ENCODE data around the gene WDR5. TPM values are rescaled to one million over a fixed set of nuclear protein-coding genes. Genes with fewer than 3 reads are reported as not detected.

The WDR5 gene
- total and polyA plus RNA-seq, 2 experiments from 2014 or later, result 37.0 to 56.6 TPM

DNA sequence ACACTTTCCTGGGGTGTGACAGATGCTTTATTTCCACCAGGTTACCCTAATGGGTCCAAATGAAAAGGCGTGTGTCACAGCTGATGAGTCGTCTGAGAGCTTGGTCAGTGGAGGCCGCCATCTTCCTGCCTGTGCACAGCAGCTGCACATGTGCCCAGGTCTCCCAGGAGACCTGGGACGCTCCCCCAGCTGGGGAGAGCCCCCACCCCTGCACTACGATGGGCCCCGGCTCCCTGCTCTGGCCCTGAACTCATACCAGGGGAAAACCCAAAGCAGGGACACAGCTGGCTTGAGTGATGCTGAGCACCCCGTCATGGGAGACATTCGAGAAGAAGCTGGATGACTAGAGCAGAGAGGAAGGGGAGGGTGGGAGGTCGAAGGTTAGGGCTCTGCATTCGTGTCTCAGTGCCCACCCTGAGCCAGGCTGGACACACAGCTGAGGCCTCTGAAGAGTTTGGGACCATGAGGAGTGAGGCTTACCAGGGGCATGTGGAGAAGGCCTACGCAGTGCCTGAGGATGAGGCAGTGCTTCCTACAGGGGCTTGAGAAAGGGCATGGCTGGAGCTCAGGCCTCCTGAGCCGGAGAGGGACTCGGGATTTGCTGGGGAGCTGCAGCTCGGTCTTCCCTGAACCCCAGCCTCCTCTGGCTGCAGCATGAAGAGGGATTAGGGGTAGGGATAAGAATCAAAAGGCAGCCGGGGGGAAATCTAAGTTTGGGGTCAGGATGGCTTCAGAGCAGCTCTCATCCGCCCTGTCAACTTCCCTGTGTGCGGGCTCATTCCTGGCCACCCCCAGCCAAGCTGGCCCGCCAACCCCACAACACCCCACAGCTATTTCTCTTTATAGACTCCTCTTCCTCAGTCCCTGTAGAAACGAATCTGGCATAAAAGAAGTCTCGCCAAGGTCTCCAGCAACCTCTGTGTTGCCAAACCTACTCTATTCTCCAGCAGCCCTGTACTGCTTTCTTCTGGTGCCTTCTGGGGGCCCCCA is 70.7 kb downstream of the WDR5 start (continued):
- TF ChIP-seq, protein P1, sequence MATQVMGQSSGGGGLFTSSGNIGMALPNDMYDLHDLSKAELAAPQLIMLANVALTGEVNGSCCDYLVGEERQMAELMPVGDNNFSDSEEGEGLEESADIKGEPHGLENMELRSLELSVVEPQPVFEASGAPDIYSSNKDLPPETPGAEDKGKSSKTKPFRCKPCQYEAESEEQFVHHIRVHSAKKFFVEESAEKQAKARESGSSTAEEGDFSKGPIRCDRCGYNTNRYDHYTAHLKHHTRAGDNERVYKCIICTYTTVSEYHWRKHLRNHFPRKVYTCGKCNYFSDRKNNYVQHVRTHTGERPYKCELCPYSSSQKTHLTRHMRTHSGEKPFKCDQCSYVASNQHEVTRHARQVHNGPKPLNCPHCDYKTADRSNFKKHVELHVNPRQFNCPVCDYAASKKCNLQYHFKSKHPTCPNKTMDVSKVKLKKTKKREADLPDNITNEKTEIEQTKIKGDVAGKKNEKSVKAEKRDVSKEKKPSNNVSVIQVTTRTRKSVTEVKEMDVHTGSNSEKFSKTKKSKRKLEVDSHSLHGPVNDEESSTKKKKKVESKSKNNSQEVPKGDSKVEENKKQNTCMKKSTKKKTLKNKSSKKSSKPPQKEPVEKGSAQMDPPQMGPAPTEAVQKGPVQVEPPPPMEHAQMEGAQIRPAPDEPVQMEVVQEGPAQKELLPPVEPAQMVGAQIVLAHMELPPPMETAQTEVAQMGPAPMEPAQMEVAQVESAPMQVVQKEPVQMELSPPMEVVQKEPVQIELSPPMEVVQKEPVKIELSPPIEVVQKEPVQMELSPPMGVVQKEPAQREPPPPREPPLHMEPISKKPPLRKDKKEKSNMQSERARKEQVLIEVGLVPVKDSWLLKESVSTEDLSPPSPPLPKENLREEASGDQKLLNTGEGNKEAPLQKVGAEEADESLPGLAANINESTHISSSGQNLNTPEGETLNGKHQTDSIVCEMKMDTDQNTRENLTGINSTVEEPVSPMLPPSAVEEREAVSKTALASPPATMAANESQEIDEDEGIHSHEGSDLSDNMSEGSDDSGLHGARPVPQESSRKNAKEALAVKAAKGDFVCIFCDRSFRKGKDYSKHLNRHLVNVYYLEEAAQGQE (IDR thresholded peaks at IDR 0.05; ENCODE audit: unreplicated experiment), result no peak
- no peak for TF ChIP-seq EZH2phosphoT487 (IDR thresholded peaks at IDR 0.05; ENCODE audit: unreplicated experiment)
- no peak for TF ChIP-seq STAT1 (IDR thresholded peaks at IDR 0.05; ENCODE audit: unreplicated experiment)
- TF ChIP-seq ZNF114 (CRISPR knock-in tag; IDR thresholded peaks at IDR 0.05), result no peak
- no peak for TF ChIP-seq POLR2AphosphoS5 (IDR thresholded peaks at IDR 0.05; ENCODE audit: low read depth)
- TF ChIP-seq, protein P2, sequence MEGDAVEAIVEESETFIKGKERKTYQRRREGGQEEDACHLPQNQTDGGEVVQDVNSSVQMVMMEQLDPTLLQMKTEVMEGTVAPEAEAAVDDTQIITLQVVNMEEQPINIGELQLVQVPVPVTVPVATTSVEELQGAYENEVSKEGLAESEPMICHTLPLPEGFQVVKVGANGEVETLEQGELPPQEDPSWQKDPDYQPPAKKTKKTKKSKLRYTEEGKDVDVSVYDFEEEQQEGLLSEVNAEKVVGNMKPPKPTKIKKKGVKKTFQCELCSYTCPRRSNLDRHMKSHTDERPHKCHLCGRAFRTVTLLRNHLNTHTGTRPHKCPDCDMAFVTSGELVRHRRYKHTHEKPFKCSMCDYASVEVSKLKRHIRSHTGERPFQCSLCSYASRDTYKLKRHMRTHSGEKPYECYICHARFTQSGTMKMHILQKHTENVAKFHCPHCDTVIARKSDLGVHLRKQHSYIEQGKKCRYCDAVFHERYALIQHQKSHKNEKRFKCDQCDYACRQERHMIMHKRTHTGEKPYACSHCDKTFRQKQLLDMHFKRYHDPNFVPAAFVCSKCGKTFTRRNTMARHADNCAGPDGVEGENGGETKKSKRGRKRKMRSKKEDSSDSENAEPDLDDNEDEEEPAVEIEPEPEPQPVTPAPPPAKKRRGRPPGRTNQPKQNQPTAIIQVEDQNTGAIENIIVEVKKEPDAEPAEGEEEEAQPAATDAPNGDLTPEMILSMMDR (conservative IDR thresholded peaks at IDR 0.05; ENCODE audit: low read depth in 2 of 2), result no peak

DNA sequence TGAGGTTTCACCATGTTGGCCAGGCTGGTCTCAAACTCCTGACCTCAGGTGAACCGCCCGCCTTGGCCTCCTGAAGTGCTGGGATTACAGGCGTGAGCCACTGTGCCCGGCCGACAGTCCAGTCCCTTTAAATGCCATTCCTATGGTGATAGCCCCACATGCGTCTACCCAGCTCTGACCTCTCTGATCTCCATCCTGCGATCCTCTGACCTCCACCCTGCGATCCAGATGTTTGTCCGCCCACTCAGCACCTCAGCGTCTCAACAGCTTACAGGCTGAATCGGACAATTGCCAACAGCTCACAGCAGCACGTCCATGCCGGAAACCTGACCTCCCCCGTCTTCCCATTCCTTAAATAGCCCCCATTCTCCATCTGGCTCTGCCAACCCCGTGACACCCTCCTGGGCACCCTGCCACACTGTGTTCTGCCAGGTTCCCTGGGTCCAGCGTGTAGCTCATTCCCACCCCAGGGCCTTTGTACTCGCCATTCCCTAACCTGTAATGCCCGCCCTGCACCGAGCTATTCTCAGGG is 72.5 kb downstream of the WDR5 start:
- Mint-ChIP-seq H3K27me3 (ENCODE audit: insufficient read depth, low read depth, poor library complexity) (peaks cover 7% of the 10 kb centered on the region), H3K4me1 (peaks cover 11% of the 10 kb centered on the region), H3K27ac (no peak overlapping the region), H3K36me3 (ENCODE audit: low read depth) (no peaks in the 10 kb centered on the region; the same call in 2 of the 3 replicates), H3K4me3 (no peak overlapping the region), H3K9me3 (no peaks in the 10 kb centered on the region; the same call in 1 of the 3 replicates)
- Histone ChIP-seq H3K79me2 (replicated peaks; ENCODE audit: insufficient read depth) (no peaks in the 10 kb centered on the region), H3F3A (replicated peaks; ENCODE audit: low read depth) (no peaks in the 10 kb centered on the region), H3K27me3 (ENCODE audit: insufficient read depth) (no peaks in the 10 kb centered on the region), H3K4me1 (ENCODE audit: insufficient read depth) (0 out of 2 replicates have a peak, but pooled peaks cover 6% of the 10 kb centered on the region), H3K9me2 (ENCODE audit: insufficient read depth) (no peaks in the 10 kb centered on the region), H3K4me2 (no peak overlapping the region), H2AFZ (no peak overlapping the region), H3K36me3 (ENCODE audit: insufficient read depth) (no peaks in the 10 kb centered on the region), H3K4me3 (no peak overlapping the region), H3K27ac (ENCODE audit: low read depth) (no peak overlapping the region), H4K20me1 (replicated peaks; ENCODE audit: insufficient read depth) (no peaks in the 10 kb centered on the region)
- ATAC-seq, result no peak
- DNase-seq (ENCODE audit: low spot score), result no peak
- TF ChIP-seq ZNF114 (CRISPR knock-in tag; IDR thresholded peaks at IDR 0.05) (no peak), POLR2AphosphoS5 (IDR thresholded peaks at IDR 0.05; ENCODE audit: low read depth) (no peak), ZNF331 (CRISPR knock-in tag; IDR thresholded peaks at IDR 0.05; ENCODE audit: low read depth) (no peak)
- TF ChIP-seq, protein P3, sequence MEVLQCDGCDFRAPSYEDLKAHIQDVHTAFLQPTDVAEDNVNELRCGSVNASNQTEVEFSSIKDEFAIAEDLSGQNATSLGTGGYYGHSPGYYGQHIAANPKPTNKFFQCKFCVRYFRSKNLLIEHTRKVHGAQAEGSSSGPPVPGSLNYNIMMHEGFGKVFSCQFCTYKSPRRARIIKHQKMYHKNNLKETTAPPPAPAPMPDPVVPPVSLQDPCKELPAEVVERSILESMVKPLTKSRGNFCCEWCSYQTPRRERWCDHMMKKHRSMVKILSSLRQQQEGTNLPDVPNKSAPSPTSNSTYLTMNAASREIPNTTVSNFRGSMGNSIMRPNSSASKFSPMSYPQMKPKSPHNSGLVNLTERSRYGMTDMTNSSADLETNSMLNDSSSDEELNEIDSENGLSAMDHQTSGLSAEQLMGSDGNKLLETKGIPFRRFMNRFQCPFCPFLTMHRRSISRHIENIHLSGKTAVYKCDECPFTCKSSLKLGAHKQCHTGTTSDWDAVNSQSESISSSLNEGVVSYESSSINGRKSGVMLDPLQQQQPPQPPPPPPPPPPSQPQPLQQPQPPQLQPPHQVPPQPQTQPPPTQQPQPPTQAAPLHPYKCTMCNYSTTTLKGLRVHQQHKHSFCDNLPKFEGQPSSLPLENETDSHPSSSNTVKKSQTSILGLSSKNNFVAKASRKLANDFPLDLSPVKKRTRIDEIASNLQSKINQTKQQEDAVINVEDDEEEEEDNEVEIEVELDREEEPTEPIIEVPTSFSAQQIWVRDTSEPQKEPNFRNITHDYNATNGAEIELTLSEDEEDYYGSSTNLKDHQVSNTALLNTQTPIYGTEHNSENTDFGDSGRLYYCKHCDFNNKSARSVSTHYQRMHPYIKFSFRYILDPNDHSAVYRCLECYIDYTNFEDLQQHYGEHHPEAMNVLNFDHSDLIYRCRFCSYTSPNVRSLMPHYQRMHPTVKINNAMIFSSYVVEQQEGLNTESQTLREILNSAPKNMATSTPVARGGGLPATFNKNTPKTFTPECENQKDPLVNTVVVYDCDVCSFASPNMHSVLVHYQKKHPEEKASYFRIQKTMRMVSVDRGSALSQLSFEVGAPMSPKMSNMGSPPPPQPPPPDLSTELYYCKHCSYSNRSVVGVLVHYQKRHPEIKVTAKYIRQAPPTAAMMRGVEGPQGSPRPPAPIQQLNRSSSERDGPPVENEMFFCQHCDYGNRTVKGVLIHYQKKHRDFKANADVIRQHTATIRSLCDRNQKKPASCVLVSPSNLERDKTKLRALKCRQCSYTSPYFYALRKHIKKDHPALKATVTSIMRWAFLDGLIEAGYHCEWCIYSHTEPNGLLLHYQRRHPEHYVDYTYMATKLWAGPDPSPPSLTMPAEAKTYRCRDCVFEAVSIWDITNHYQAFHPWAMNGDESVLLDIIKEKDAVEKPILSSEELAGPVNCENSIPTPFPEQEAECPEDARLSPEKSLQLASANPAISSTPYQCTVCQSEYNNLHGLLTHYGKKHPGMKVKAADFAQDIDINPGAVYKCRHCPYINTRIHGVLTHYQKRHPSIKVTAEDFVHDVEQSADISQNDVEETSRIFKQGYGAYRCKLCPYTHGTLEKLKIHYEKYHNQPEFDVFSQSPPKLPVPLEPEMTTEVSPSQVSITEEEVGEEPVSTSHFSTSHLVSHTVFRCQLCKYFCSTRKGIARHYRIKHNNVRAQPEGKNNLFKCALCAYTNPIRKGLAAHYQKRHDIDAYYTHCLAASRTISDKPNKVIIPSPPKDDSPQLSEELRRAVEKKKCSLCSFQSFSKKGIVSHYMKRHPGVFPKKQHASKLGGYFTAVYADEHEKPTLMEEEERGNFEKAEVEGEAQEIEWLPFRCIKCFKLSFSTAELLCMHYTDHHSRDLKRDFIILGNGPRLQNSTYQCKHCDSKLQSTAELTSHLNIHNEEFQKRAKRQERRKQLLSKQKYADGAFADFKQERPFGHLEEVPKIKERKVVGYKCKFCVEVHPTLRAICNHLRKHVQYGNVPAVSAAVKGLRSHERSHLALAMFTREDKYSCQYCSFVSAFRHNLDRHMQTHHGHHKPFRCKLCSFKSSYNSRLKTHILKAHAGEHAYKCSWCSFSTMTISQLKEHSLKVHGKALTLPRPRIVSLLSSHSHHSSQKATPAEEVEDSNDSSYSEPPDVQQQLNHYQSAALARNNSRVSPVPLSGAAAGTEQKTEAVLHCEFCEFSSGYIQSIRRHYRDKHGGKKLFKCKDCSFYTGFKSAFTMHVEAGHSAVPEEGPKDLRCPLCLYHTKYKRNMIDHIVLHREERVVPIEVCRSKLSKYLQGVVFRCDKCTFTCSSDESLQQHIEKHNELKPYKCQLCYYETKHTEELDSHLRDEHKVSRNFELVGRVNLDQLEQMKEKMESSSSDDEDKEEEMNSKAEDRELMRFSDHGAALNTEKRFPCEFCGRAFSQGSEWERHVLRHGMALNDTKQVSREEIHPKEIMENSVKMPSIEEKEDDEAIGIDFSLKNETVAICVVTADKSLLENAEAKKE (CRISPR knock-in tag; IDR thresholded peaks at IDR 0.05), result no peak
- TF ChIP-seq, protein P2 (conservative IDR thresholded peaks at IDR 0.05; ENCODE audit: low read depth in 2 of 2), result no peak
